Activated CD4-positive, alpha-beta T cell treated with anti-CD3 and anti-CD28 coated beads, Interleukin-2, amount 50 U/mL, for 16 hours (primary cell): ENCODE data around the gene GPR179.
A peak's percentile ranks its signal among the peaks of the same experiment; 100 is the strongest.

Experiments
- DNase-seq: peaks from one replicate; pipeline ENCODE4 v3.0.0-alpha.2; 2020

The GPR179 gene

GRCh38 chr17:38343608-38344419 is at the start of gene GPR179:
TSS of gene GPR179 (minus strand) at chr17:38343956. CDS start at chr17:38343789, 167 bp downstream.
- no peak for DNase-seq

GRCh38 chr17:38379448-38379847 is 35.7 kb upstream of the GPR179 start:
- DNase-seq, result no peak

GRCh38 chr17:38369124-38369886 is 25.5 kb upstream of the GPR179 start:
- DNase-seq, result no peak

GRCh38 chr17:38364741-38365140 is 21.0 kb upstream of the GPR179 start:
- DNase-seq, result no peak

GRCh38 chr17:38363016-38363415 is 19.3 kb upstream of the GPR179 start:
- DNase-seq, result no peak

- DNase-seq, result no peak
Observed at GRCh38 chr17:38361694-38362465, 18.1 kb upstream of the GPR179 start.

- no peak for DNase-seq
Observed at GRCh38 chr17:38358586-38359513, 15.1 kb upstream of the GPR179 start.

GRCh38 chr17:38357486-38358123 is 13.8 kb upstream of the GPR179 start:
- no peak for DNase-seq

- DNase-seq, result no peak
Observed at GRCh38 chr17:38355251-38355650, 11.5 kb upstream of the GPR179 start.

GRCh38 chr17:38354466-38354865 is 10.7 kb upstream of the GPR179 start:
- no peak for DNase-seq

- no peak for DNase-seq
Observed at GRCh38 chr17:38353668-38354067, 9.9 kb upstream of the GPR179 start.

GRCh38 chr17:38353086-38353604 is 9.4 kb upstream of the GPR179 start:
- DNase-seq, result no peak

GRCh38 chr17:38352245-38353085 is 8.7 kb upstream of the GPR179 start:
- DNase-seq, result peak; percentile 11

- DNase-seq, result peak; percentile 92
Observed at GRCh38 chr17:38351412-38352222, 7.9 kb upstream of the GPR179 start, which contains the start of gene SOCS7. TSS of gene SOCS7 (plus strand) at chr17:38351844. CDS start at chr17:38352053, 209 bp downstream.

- DNase-seq, result no peak
Observed at GRCh38 chr17:38350035-38350434, 6.3 kb upstream of the GPR179 start.

GRCh38 chr17:38349097-38349730 is 5.5 kb upstream of the GPR179 start:
- peak; percentile 86 for DNase-seq

- no peak for DNase-seq
Observed at GRCh38 chr17:38345743-38346142, 2.0 kb upstream of the GPR179 start.

- DNase-seq, result no peak
Observed at GRCh38 chr17:38344420-38344745, 627 bp upstream of the GPR179 start.
